NCI-H2171 treated with DMSO at 0.1 percent for 48 hours (cell line): Measurements from ENCODE around the gene C6orf58.
"Not testable (repeated sequence)": the region's sequence is repeated elsewhere in the genome, so short reads cannot be mapped to it uniquely, and the experiment has no call there.

Source experiments
- DNase-seq: peaks from one replicate; lab custom pipeline; 2025; lab: John Stamatoyannopoulos, UW

Gene C6orf58

GRCh38 chr6:127592964-127593363 lies 16.0 kb downstream of the C6orf58 start:
- DNase-seq = peak; percentile 59

GRCh38 chr6:127593456-127593855 lies 16.5 kb downstream of the C6orf58 start:
- DNase-seq = not testable (repeated sequence)

- DNase-seq = peak; percentile 83
Measured at GRCh38 chr6:127606131-127606562, 29.2 kb downstream of the C6orf58 start.

GRCh38 chr6:127608554-127609270 lies 31.7 kb downstream of the C6orf58 start:
- DNase-seq = no peak

- DNase-seq = no peak
Measured at GRCh38 chr6:127618729-127619128, 41.8 kb downstream of the C6orf58 start.

- no peak for DNase-seq
Measured at GRCh38 chr6:127630800-127631199, 53.8 kb downstream of the C6orf58 start.

- DNase-seq = no peak
Measured at GRCh38 chr6:127634178-127634577, 57.2 kb downstream of the C6orf58 start.

GRCh38 chr6:127635091-127635490 lies 58.1 kb downstream of the C6orf58 start:
- DNase-seq = peak; percentile 44

GRCh38 chr6:127637830-127638409 lies 60.9 kb downstream of the C6orf58 start:
- no peak for DNase-seq
